Liver (tissue), 3 donors: ENCODE results near the gene MICAL3.

Experiments used
- CTCF ChIP-seq: fragments of 150-350 bp; IDR thresholded peaks from 2 replicates; pipeline ENCODE4 v1.5.1; 2017; ENCODE audit warnings: improper control_type of control experiment, low read depth, low read length; ENCODE audit not compliant: missing input control
- JUND ChIP-seq, 2 donors: IDR thresholded peaks; 2 replicates each; pipeline ENCODE4 v1.6.1; 2016; ENCODE audit warnings: antibody characterized with exemption in 2 of 2
- MAX ChIP-seq: IDR thresholded peaks from 2 replicates; pipeline ENCODE4 v1.6.1; 2016; ENCODE audit warnings: antibody characterized with exemption
- REST ChIP-seq: IDR thresholded peaks from 2 replicates; pipeline ENCODE4 v1.6.1; 2016; ENCODE audit warnings: antibody characterized with exemption, mild to moderate bottlenecking
- TAF1 ChIP-seq: conservative IDR thresholded peaks from 2 replicates; pipeline ENCODE4 v1.6.1; 2016; ENCODE audit warnings: antibody characterized with exemption, mild to moderate bottlenecking
- YY1 ChIP-seq: IDR thresholded peaks from 2 replicates; pipeline ENCODE4 v1.6.1; 2016; ENCODE audit warnings: antibody characterized with exemption, mild to moderate bottlenecking
- ZBTB33 ChIP-seq: IDR thresholded peaks from 2 replicates; pipeline ENCODE4 v1.6.1; 2016; ENCODE audit warnings: antibody characterized with exemption
- donor health status: healthy.
- donor health status: healthy.

- TF ChIP-seq CTCF, result no peak
- TF ChIP-seq JUND (IDR thresholded peaks at IDR 0.05), result no peak
- TF ChIP-seq MAX, result no peak
- TF ChIP-seq REST, result no peak
- no peak for TF ChIP-seq TAF1
- TF ChIP-seq YY1, result no peak
- TF ChIP-seq ZBTB33, result no peak
Measured at GRCh38 chr22:17878941-17879340, 145.4 kb downstream of the MICAL3 start.
